Endothelial cell of umbilical vein (primary cell): ENCODE results near the gene ABLIM2. TPM values are rescaled to one million over a fixed set of nuclear protein-coding genes. Genes with fewer than 3 reads are reported as not detected.

Source experiments
- BruUV-seq: library from RNA; stranded (reverse); fragments of 400-500 nt; replicated peaks from 2 replicates; lab custom pipeline; 2021; lab: Mats Ljungman, UMichigan
- CTCF ChIA-PET: fragments of 300-600, 350-600 bp; sonication (Branson Sonifier 250); formaldehyde crosslinking; loops from one replicate; lab custom pipeline; 2021; ENCODE audit warnings: antibody characterized with exemption, inconsistent platforms; lab: Charles Lee
- POLR2A ChIA-PET: fragments of 300-600, 350-600 bp; sonication (Branson Sonifier 250); formaldehyde crosslinking; loops from one replicate; lab custom pipeline; 2021; ENCODE audit warnings: antibody characterized with exemption, inconsistent platforms; lab: Charles Lee
- DNase-seq: peaks from one replicate; pipeline ENCODE4 v3.0.0-alpha.2; 2011; ENCODE audit warnings: low read depth, low spot score
- FAIRE-seq: peaks from 2 replicates; lab custom pipeline; 2011; peaks lifted over from hg19 to GRCh38; lab: Jason Lieb, UNC
- H2AFZ ChIP-seq: 2 replicates; pipeline ENCODE4 v1.6.0; 2012; ENCODE audit warnings: low read depth, low read length, control low read depth, inconsistent platforms
- H3K27ac ChIP-seq: 2 replicates; pipeline ENCODE4 v1.5.1; 2011; ENCODE audit warnings: low read depth, mild to moderate bottlenecking, control low read depth, low read length, moderate library complexity; ENCODE audit not compliant: insufficient read depth
- H3K27me3 ChIP-seq, 2 experiments: 2 replicates each; pipeline versions ENCODE4 v1.6.0 to v1.6.1; 2011; ENCODE audit warnings: low read length in 2 of 2, mixed read lengths in 1 of 2; ENCODE audit not compliant: control insufficient read depth in 2 of 2, insufficient read depth in 2 of 2
- H3K36me3 ChIP-seq, 2 experiments: 2 replicates in 1 of 2; 3 replicates in 1 of 2; pipeline ENCODE4 v1.5.1; 2011; ENCODE audit warnings: low read length in 2 of 2, mild to moderate bottlenecking in 1 of 2, moderate library complexity in 1 of 2; ENCODE audit not compliant: control insufficient read depth in 2 of 2, insufficient read depth in 2 of 2; ENCODE audit errors: extremely low read depth in 1 of 2
- H3K4me1 ChIP-seq: 3 replicates; pipeline ENCODE4 v1.5.1; 2011; ENCODE audit warnings: mild to moderate bottlenecking, low read length; ENCODE audit not compliant: control insufficient read depth, insufficient read depth; ENCODE audit errors: extremely low read depth
- H3K4me2 ChIP-seq: 2 replicates; pipeline ENCODE4 v1.6.1; 2011; ENCODE audit warnings: low read length, control low read depth, mixed read lengths; ENCODE audit not compliant: insufficient read depth
- H3K4me3 ChIP-seq, 3 experiments: fragments of 200-600 bp in 1 of 3; sonication (generic), shearing (Covaris generic) in 1 of 3; replicated peaks in 1 of 3; 2 replicates each; pipeline ENCODE4 v1.5.1; 2011 to 2016; ENCODE audit warnings: control low read depth in 3 of 3, low read length in 3 of 3, mild to moderate bottlenecking in 2 of 3, inconsistent platforms in 1 of 3, low read depth in 1 of 3, moderate library complexity in 1 of 3; ENCODE audit not compliant: insufficient read depth in 1 of 3
- H3K79me2 ChIP-seq: 2 replicates; pipeline ENCODE4 v1.6.0; 2012; ENCODE audit warnings: low read length, inconsistent platforms; ENCODE audit not compliant: control insufficient read depth, insufficient read depth
- H3K9ac ChIP-seq: replicated peaks from 2 replicates; pipeline ENCODE3; 2011; ENCODE audit warnings: low read length, control low read depth; ENCODE audit not compliant: insufficient read depth; ENCODE audit errors: extremely low read depth
- H3K9me1 ChIP-seq: replicated peaks from 3 replicates; pipeline ENCODE4 v1.6.0; 2011; ENCODE audit warnings: mild to moderate bottlenecking, low read length; ENCODE audit not compliant: control insufficient read depth, insufficient read depth; ENCODE audit errors: extremely low read depth
- H3K9me3 ChIP-seq: replicated peaks from 2 replicates; pipeline ENCODE4 v1.5.1; 2012; ENCODE audit warnings: low read length, inconsistent platforms; ENCODE audit not compliant: control insufficient read depth, insufficient read depth
- H4K20me1 ChIP-seq: replicated peaks from 2 replicates; pipeline ENCODE3; 2011; ENCODE audit warnings: mild to moderate bottlenecking, low read length; ENCODE audit not compliant: control insufficient read depth, insufficient read depth; ENCODE audit errors: extremely low read depth
- EZH2 ChIP-seq: IDR thresholded peaks from 2 replicates; pipeline ENCODE4 v1.6.1; 2012; ENCODE audit warnings: borderline replicate concordance, low read depth, mild to moderate bottlenecking, moderate library complexity, low read length, inconsistent platforms; ENCODE audit not compliant: severe bottlenecking
- FOS ChIP-seq: IDR thresholded peaks from 2 replicates; pipeline ENCODE4 v1.6.1; 2011; ENCODE audit warnings: mild to moderate bottlenecking, low read length, moderate library complexity, borderline replicate concordance; ENCODE audit not compliant: insufficient read depth
- MYC ChIP-seq: IDR thresholded peaks from one replicate; pipeline ENCODE4 v1.6.1; 2011; ENCODE audit warnings: mild to moderate bottlenecking, low read depth, low read length
- dilution Hi-C: fragments of 300-500 bp; cut with MboI; formaldehyde crosslinking; loops from one replicate; pipeline ENCODE4 v1.15.0; 2019; ENCODE audit warnings: low sequenced_read_pairs; ENCODE audit not compliant: extremely low pct_ligation_motif_present
- intact Hi-C: fragments of 100-400 bp; cut with micrococcal nuclease; formaldehyde crosslinking; loops from one replicate; pipeline ENCODE4 v1.10.0; 2022
- polyA plus RNA-seq, 4 experiments: library from polyadenylated mRNA; depleted of rRNA in 3 of 4; stranded (reverse) in 3 of 4; unstranded in 1 of 4; fragments of >200 nt; gene quantifications; 2 replicates each; pipeline versions ENCODE4 v1.2.1 to v1.2.3, GENCODE V29; 2011 to 2012; ENCODE audit warnings: missing spikeins in 1 of 4
- total RNA-seq: library from RNA; stranded (reverse); gene quantifications from 2 replicates; pipeline ENCODE4 v1.2.3, GENCODE V29; 2021

The ABLIM2 gene
- total and polyA plus RNA-seq, 2 donors (not counting 3 experiments of a cell fraction or from before 2014, with no cell fraction given) = 0.28 to 0.66 TPM

GRCh38 chr4:8047837-8048678, 110.6 kb downstream of the ABLIM2 start:
- no peak overlapping the region for H3K4me3 ChIP-seq
- H3K9me3 ChIP-seq = no peaks in the 10 kb centered on the region
- POLR2A ChIA-PET = no interaction called here
- FAIRE-seq (no peak), DNase-seq (no peak)
- no peak overlapping the region for H2AFZ ChIP-seq
- no peak for TF ChIP-seq EZH2
- no peaks in the 10 kb centered on the region for H4K20me1 ChIP-seq
- no peaks in the 10 kb centered on the region for H3K36me3 ChIP-seq
- no peaks in the 10 kb centered on the region for H3K79me2 ChIP-seq
- BruUV-seq = no TSS peak
- no peak overlapping the region for H3K4me2 ChIP-seq
- no peaks in the 10 kb centered on the region for H3K9me1 ChIP-seq
- intact Hi-C loops (no loop called here), dilution Hi-C loops (no loop called here)
- no peak overlapping the region for H3K9ac ChIP-seq
- H3K4me1 ChIP-seq = no peaks in the 10 kb centered on the region
- CTCF ChIA-PET = no interaction called here
- H3K27ac ChIP-seq = no peak overlapping the region
- H3K27me3 ChIP-seq = no peaks in the 10 kb centered on the region

GRCh38 chr4:8046925-8047541, 111.6 kb downstream of the ABLIM2 start:
- DNase-seq (no peak), FAIRE-seq (no peak)
- no peaks in the 10 kb centered on the region for H3K79me2 ChIP-seq
- BruUV-seq = no TSS peak
- no peak overlapping the region for H3K27ac ChIP-seq
- ChIA-PET POLR2A (no interaction called here), CTCF (no interaction called here)
- H3K4me1 ChIP-seq = no peaks in the 10 kb centered on the region
- H3K36me3 ChIP-seq = no peaks in the 10 kb centered on the region
- H3K9me3 ChIP-seq = no peaks in the 10 kb centered on the region
- no peaks in the 10 kb centered on the region for H4K20me1 ChIP-seq
- H2AFZ ChIP-seq = no peak overlapping the region
- dilution Hi-C loops = no loop called here
- H3K27me3 ChIP-seq = no peaks in the 10 kb centered on the region
- TF ChIP-seq FOS (no peak), MYC (no peak), EZH2 (no peak)
- no peaks in the 10 kb centered on the region for H3K9me1 ChIP-seq
- intact Hi-C loops = no loop called here
- no peak overlapping the region for H3K4me3 ChIP-seq
- no peak overlapping the region for H3K4me2 ChIP-seq
- H3K9ac ChIP-seq = no peak overlapping the region
